Astrocyte of the spinal cord (primary cell): ENCODE data around the gene BAHD1.

Source experiments
- DNase-seq: peaks from one replicate; pipeline ENCODE4 v3.0.0; 2011; ENCODE audit warnings: low read depth, low spot score
- H3K4me3 ChIP-seq: 2 replicates; pipeline ENCODE4 v1.5.1; 2011; ENCODE audit warnings: low read depth, mild to moderate bottlenecking, low read length, moderate library complexity
- CTCF ChIP-seq: IDR thresholded peaks from 2 replicates; pipeline ENCODE4 v1.5.1; 2012; ENCODE audit warnings: low read depth, mild to moderate bottlenecking, low read length, inconsistent platforms
- in situ Hi-C: cut with HindIII; loops from 2 replicates; pipeline ENCODE4 v1.10.0; 2017; ENCODE audit warnings: low sequenced_read_pairs

BAHD1 gene

GRCh38 chr15:40458495-40459371 lies 18.0 kb downstream of the BAHD1 start:
- in situ Hi-C loops, result no loop called here
- no peak for DNase-seq
- TF ChIP-seq CTCF, result no peak
- H3K4me3 ChIP-seq, result no peak overlapping the region

- H3K4me3 ChIP-seq, result no peak overlapping the region
- in situ Hi-C loops, result no loop called here
- TF ChIP-seq CTCF, result no peak
- DNase-seq, result no peak
Observed at GRCh38 chr15:40459391-40460015, 18.8 kb downstream of the BAHD1 start.

- in situ Hi-C loops, result no loop called here
- TF ChIP-seq CTCF, result no peak
- no peak for DNase-seq
- no peak overlapping the region for H3K4me3 ChIP-seq
Observed at GRCh38 chr15:40460404-40460803, 19.7 kb downstream of the BAHD1 start.

GRCh38 chr15:40461958-40462357 lies 21.2 kb downstream of the BAHD1 start:
- in situ Hi-C loops, result no loop called here
- TF ChIP-seq CTCF, result no peak
- no peak for DNase-seq
- H3K4me3 ChIP-seq, result no peak overlapping the region

- no peak overlapping the region for H3K4me3 ChIP-seq
- TF ChIP-seq CTCF, result no peak
- in situ Hi-C loops, result no loop called here
- DNase-seq, result no peak
Observed at GRCh38 chr15:40463279-40463678, 22.5 kb downstream of the BAHD1 start.

- H3K4me3 ChIP-seq, result no peak overlapping the region
- no peak for TF ChIP-seq CTCF
- in situ Hi-C loops, result no loop called here
- DNase-seq, result no peak
Observed at GRCh38 chr15:40463886-40464545, 23.3 kb downstream of the BAHD1 start.
